K562 (cell line): ENCODE measurements around the gene IGIP. TPM values are rescaled to one million over a fixed set of nuclear protein-coding genes. Genes with fewer than 3 reads are reported as not detected.

Experiments
- CTCFL ChIP-seq: IDR thresholded peaks from 2 replicates; pipeline ENCODE4 v1.6.1; 2011; ENCODE audit warnings: borderline replicate concordance, low read depth, mild to moderate bottlenecking, moderate library complexity, low read length; ENCODE audit not compliant: insufficient read depth, poor library complexity, severe bottlenecking
- MNT ChIP-seq, 2 experiments: fragments of 450-650 bp; conservative IDR thresholded peaks; 2 replicates each; pipeline ENCODE4 v1.6.1; 2017; ENCODE audit warnings: mild to moderate bottlenecking in 2 of 2, moderate library complexity in 2 of 2
- NFYB ChIP-seq: IDR thresholded peaks from 2 replicates; pipeline ENCODE4 v1.6.1; 2011; ENCODE audit warnings: mild to moderate bottlenecking, moderate library complexity; ENCODE audit not compliant: insufficient read length; ENCODE audit errors: extremely low read depth
- NKRF ChIP-seq: fragments of 450-650 bp; IDR thresholded peaks from 2 replicates; pipeline ENCODE4 v1.6.1; 2016; ENCODE audit warnings: borderline replicate concordance
- PCBP2 ChIP-seq: fragments of 200-400 bp; formaldehyde crosslinking; IDR thresholded peaks from 2 replicates; pipeline ENCODE4 v1.6.1; 2018; ENCODE audit warnings: low read length, low read depth, mild to moderate bottlenecking, moderate library complexity; ENCODE audit not compliant: poor library complexity, severe bottlenecking
- RNF2 ChIP-seq: sonication (generic); IDR thresholded peaks from 2 replicates; pipeline ENCODE4 v1.6.1; 2016
- SP2 ChIP-seq: IDR thresholded peaks from 2 replicates; pipeline ENCODE4 v1.6.1; 2011; ENCODE audit warnings: mild to moderate bottlenecking, low read depth, low read length, moderate library complexity; ENCODE audit not compliant: poor library complexity, severe bottlenecking; ENCODE audit errors: extremely low read depth
- TCF7 ChIP-seq: sonication (generic); IDR thresholded peaks from 2 replicates; pipeline ENCODE4 v1.6.1; 2016; ENCODE audit warnings: antibody characterized with exemption, borderline replicate concordance
- TEAD1 ChIP-seq, 2 experiments: fragments of 450-650 bp in 1 of 2; sonication (generic) in 1 of 2; formaldehyde crosslinking; IDR thresholded peaks; 2 replicates each; pipeline versions ENCODE4 v1.4.0 to v1.8.0; 2020 to 2022; ENCODE audit warnings: mild to moderate bottlenecking in 2 of 2, missing genetic modification reagents in 1 of 2
- XRCC3 ChIP-seq: fragments of 450-650 bp; IDR thresholded peaks from 2 replicates; pipeline ENCODE4 v1.6.1; 2017; ENCODE audit warnings: mild to moderate bottlenecking, moderate library complexity
- ZBTB33 ChIP-seq: sonication (generic); formaldehyde crosslinking; IDR thresholded peaks from 2 replicates; pipeline ENCODE4 v1.8.1; 2023; ENCODE audit warnings: mild to moderate bottlenecking, missing genetic modification reagents
- ZNF133 ChIP-seq: fragments of 250-450 bp; sonication (Bioruptor Pico); IDR thresholded peaks from 2 replicates; pipeline ENCODE4 v1.4.0; 2020; ENCODE audit warnings: mild to moderate bottlenecking
- ZNF175 ChIP-seq: fragments of 200-800 bp; sonication (Bioruptor generic); IDR thresholded peaks from 2 replicates; pipeline ENCODE4 v1.6.1; 2016; ENCODE audit warnings: low read depth, mild to moderate bottlenecking, missing genetic modification characterization, missing compliant biosample characterization
- ZNF518B ChIP-seq: fragments of 250-450 bp; sonication (Bioruptor Pico); IDR thresholded peaks from 2 replicates; pipeline ENCODE4 v1.5.0; 2021; ENCODE audit warnings: mild to moderate bottlenecking, moderate library complexity
- ZNF830 ChIP-seq: fragments of 250-450 bp; sonication (Bioruptor Pico); IDR thresholded peaks from 2 replicates; pipeline ENCODE4 v1.5.0; 2021; ENCODE audit warnings: mild to moderate bottlenecking
- polyA plus RNA-seq, 8 experiments: library from polyadenylated mRNA; depleted of rRNA in 4 of 8; stranded (reverse) in 5 of 8; unstranded in 3 of 8; fragments of >200 nt; fragmentation: Nextera tagmentation in 2 of 8; fragmentation: Illumina TruSeq in 1 of 8; extraction: Ambion mirVana in 2 of 8; extraction: Trizol in 1 of 8; gene quantifications; 2 replicates each; pipeline versions ENCODE4 v1.2.1 to v1.2.3, GENCODE V29; 2011 to 2014; ENCODE audit warnings: inconsistent platforms in 1 of 8, missing spikeins in 1 of 8
- total RNA-seq, 7 experiments: library from RNA; depleted of rRNA in 6 of 7; stranded (reverse); fragments of >200 nt in 6 of 7; fragmentation: Illumina TruSeq in 2 of 7; extraction: Trizol in 2 of 7; gene quantifications; 2 replicates each; pipeline versions ENCODE4 v1.2.1 to v1.2.3, GENCODE V29; 2011 to 2021; ENCODE audit warnings: low replicate concordance in 1 of 7

IGIP gene
- total and polyA plus RNA-seq, 9 of the 15 experiments (the other 6 are each of a cell fraction or from before 2014, with no cell fraction given): 0.52 to 1.6 (median 1.2) TPM

DNA sequence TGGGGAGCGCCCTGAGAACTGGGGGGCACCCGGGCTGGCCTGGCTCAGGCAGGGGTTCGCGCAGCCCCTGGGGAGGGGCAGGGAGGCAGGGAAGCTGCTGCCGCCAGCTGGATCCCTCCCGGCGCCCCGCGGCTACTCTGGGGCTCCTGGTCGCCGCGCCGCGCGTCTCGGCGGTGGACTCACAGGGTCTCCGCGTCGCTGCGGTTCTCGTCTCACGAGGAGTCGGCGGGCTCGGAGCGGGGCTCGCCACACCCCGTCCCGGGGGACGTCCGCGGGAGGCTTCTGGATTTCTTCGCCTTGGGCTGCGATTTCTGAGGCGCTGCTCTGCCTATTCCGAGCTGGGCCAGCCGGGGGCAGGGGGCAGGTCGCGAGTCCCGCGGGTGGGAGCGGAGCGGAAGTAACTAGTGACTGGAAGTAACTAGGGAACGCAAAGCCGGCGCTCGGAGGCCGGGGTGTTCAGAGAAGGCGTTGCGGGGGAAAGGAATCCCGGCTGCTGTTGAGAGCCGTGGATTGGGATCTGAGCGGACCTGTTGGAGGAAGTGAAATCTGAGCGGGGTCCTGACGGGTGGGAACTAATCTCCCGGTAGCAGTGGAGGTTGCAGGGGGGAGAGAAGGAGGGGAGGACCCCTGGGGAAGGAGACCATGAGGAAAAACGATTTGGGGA lies 49.8 kb downstream of the IGIP start (continued):
- TF ChIP-seq ZNF133 (CRISPR knock-in tag): no peak
- peak; percentile 21 for TF ChIP-seq CTCFL
- TF ChIP-seq ZNF175: no peak
- peak in 1 of 2 experiments; percentile 36; a peak in 1 of 4 replicates for TF ChIP-seq TEAD1 (CRISPR knock-in tag; IDR thresholded peaks at IDR 0.05)
- TF ChIP-seq TCF7: no peak
- TF ChIP-seq ZNF830: no peak
- TF ChIP-seq MNT (conservative IDR thresholded peaks at IDR 0.05): no peak; a peak in 2 of 4 replicates
- no peak for TF ChIP-seq PCBP2
- peak; percentile 23; the same call in 1 of the 2 replicates for TF ChIP-seq ZBTB33 (CRISPR knock-in tag)
- no peak for TF ChIP-seq NFYB
- no peak for TF ChIP-seq RNF2
- TF ChIP-seq SP2: no peak
- no peak for TF ChIP-seq ZNF518B (CRISPR knock-in tag)
- TF ChIP-seq XRCC3: no peak
- peak; percentile 79 for TF ChIP-seq NKRF
